Measurements from ENCODE around the gene ZFP30. TPM values are rescaled to one million over a fixed set of nuclear protein-coding genes. Genes with fewer than 3 reads are reported as not detected.

Gene ZFP30
- total RNA-seq, 1 experiment from 2014 or later: 10.1 TPM

GRCh38 chr19:37683520-37683919 lies 28.3 kb upstream of the ZFP30 start:
- Histone ChIP-seq H2AFZ (ENCODE audit: low read length) (no peak overlapping the region), H4K91ac (ENCODE audit: insufficient read length, low read depth, low read length) (no peak overlapping the region), H3K18ac (ENCODE audit: insufficient read length, low read depth, low read length) (no peak overlapping the region), H3T11ph (ENCODE audit: low read length) (no peak overlapping the region), H3K4me2 (ENCODE audit: insufficient read depth, insufficient read length, low read length) (no peak overlapping the region), H2BK12ac (ENCODE audit: insufficient read length, low read depth, low read length) (no peak overlapping the region), H4K8ac (replicated peaks; ENCODE audit: insufficient read length, low read depth, low read length) (no peak overlapping the region), H3K14ac (ENCODE audit: insufficient read depth, low read length) (no peak overlapping the region), H2AK5ac (ENCODE audit: insufficient read length, low read length) (no peak overlapping the region), H3K79me1 (ENCODE audit: insufficient read depth, low read depth, low read length, poor library complexity, severe bottlenecking) (no peaks in the 10 kb centered on the region), H2BK120ac (ENCODE audit: low read depth, low read length, poor library complexity, severe bottlenecking) (no peak overlapping the region), H3K4me1 (ENCODE audit: insufficient read depth, low read length) (no peaks in the 10 kb centered on the region), H2BK5ac (ENCODE audit: insufficient read length, low read length) (no peak overlapping the region), H2BK20ac (ENCODE audit: low read depth, low read length, poor library complexity, severe bottlenecking) (no peak overlapping the region), H3K56ac (ENCODE audit: insufficient read length, low read depth, low read length) (no peak overlapping the region), H3K79me2 (ENCODE audit: insufficient read depth, low read length) (no peaks in the 10 kb centered on the region), H4K5ac (ENCODE audit: insufficient read length, low read depth, low read length) (no peak overlapping the region), H4K20me1 (ENCODE audit: control insufficient read depth, insufficient read depth, insufficient read length) (no peaks in the 10 kb centered on the region), H3K4ac (ENCODE audit: low read depth, low read length) (no peak overlapping the region), H3K23me2 (ENCODE audit: insufficient read length, low read depth, low read length, poor library complexity, severe bottlenecking) (no peaks in the 10 kb centered on the region), H3K9ac (ENCODE audit: extremely low read depth, insufficient read length, low read length) (no peak overlapping the region), H3K27ac (ENCODE audit: insufficient read length, low read depth, low read length) (no peak overlapping the region), H3K9me3 (ENCODE audit: control insufficient read depth, low read depth, low read length) (peaks cover 10% of the 10 kb centered on the region), H3K27me3 (ENCODE audit: insufficient read depth, low read length) (no peaks in the 10 kb centered on the region), H3K23ac (ENCODE audit: insufficient read length, low read depth, low read length) (no peak overlapping the region), H2BK15ac (ENCODE audit: low read depth, low read length) (no peak overlapping the region)
- H3K9me3 Mint-ChIP-seq: peaks cover 36 to 44% of the 10 kb centered on the region in 2 experiments
- no peaks in the 10 kb centered on the region; the same call in 1 of the 2 replicates for H3K27me3 Mint-ChIP-seq (ENCODE audit: low read depth)
- H3K27ac Mint-ChIP-seq: no peak overlapping the region
- TF ChIP-seq CTCF (conservative IDR thresholded peaks at IDR 0.05): no peak
- DNase-seq: no peak
- H3K4me3 Mint-ChIP-seq: no peak overlapping the region
- no CpG with 5 or more reads among the region's 3 CpGs for WGBS (ENCODE audit: extremely low coverage, insufficient read length, low lambda C conversion rate)
- peaks cover 14 to 18% (median 15%) of the 10 kb centered on the region in 3 experiments for H3K36me3 Mint-ChIP-seq (ENCODE audit: insufficient read depth in 1 of 3, low read depth in 3 of 3)
- H3K4me1 Mint-ChIP-seq: no peaks in the 10 kb centered on the region

Data from H9 (cell line).